Measurements from ENCODE around the gene ZNF624. TPM values are rescaled to one million over a fixed set of nuclear protein-coding genes. Genes with fewer than 3 reads are reported as not detected.

Gene ZNF624
- total RNA-seq, 1 experiment from 2014 or later: 1.9 TPM

GRCh38 chr17:16649585-16649984, 4.1 kb downstream of the ZNF624 start:
- DNase-seq: no peak
- Histone ChIP-seq H3K27me3 (ENCODE audit: control insufficient read depth, insufficient read depth, low read length) (no peaks in the 10 kb centered on the region), H3K36me3 (replicated peaks; ENCODE audit: control insufficient read depth, insufficient read depth, low read length) (no peaks in the 10 kb centered on the region), H3K4me3 (ENCODE audit: insufficient read depth, low read depth, low read length) (no peak overlapping the region)

GRCh38 chr17:16639438-16639837, 14.2 kb downstream of the ZNF624 start:
- no peaks in the 10 kb centered on the region for H3K36me3 ChIP-seq (replicated peaks; ENCODE audit: control insufficient read depth, insufficient read depth, low read length)
- no peak for DNase-seq
- H3K4me3 ChIP-seq (ENCODE audit: insufficient read depth, low read depth, low read length): no peak overlapping the region
- H3K27me3 ChIP-seq (ENCODE audit: control insufficient read depth, insufficient read depth, low read length): no peaks in the 10 kb centered on the region

- DNase-seq: no peak
- no peaks in the 10 kb centered on the region for H3K36me3 ChIP-seq (replicated peaks; ENCODE audit: control insufficient read depth, insufficient read depth, low read length)
- H3K4me3 ChIP-seq (ENCODE audit: insufficient read depth, low read depth, low read length): no peak overlapping the region
- H3K27me3 ChIP-seq (ENCODE audit: control insufficient read depth, insufficient read depth, low read length): no peaks in the 10 kb centered on the region
Measured at GRCh38 chr17:16623282-16623681, 30.4 kb downstream of the ZNF624 start.

- Histone ChIP-seq H3K27me3 (ENCODE audit: control insufficient read depth, insufficient read depth, low read length) (no peaks in the 10 kb centered on the region), H3K36me3 (replicated peaks; ENCODE audit: control insufficient read depth, insufficient read depth, low read length) (no peaks in the 10 kb centered on the region), H3K4me3 (ENCODE audit: insufficient read depth, low read depth, low read length) (no peak overlapping the region)
- no peak for DNase-seq
Measured at GRCh38 chr17:16622540-16623277, 30.9 kb downstream of the ZNF624 start.

GRCh38 chr17:16617481-16618060, 36.1 kb downstream of the ZNF624 start:
- no peak overlapping the region for H3K4me3 ChIP-seq (ENCODE audit: insufficient read depth, low read depth, low read length)
- H3K27me3 ChIP-seq (ENCODE audit: control insufficient read depth, insufficient read depth, low read length): no peaks in the 10 kb centered on the region
- no peak for DNase-seq
- no peaks in the 10 kb centered on the region for H3K36me3 ChIP-seq (replicated peaks; ENCODE audit: control insufficient read depth, insufficient read depth, low read length)

- no peak overlapping the region for H3K4me3 ChIP-seq (ENCODE audit: insufficient read depth, low read depth, low read length)
- DNase-seq: no peak
- no peaks in the 10 kb centered on the region for H3K36me3 ChIP-seq (replicated peaks; ENCODE audit: control insufficient read depth, insufficient read depth, low read length)
- no peaks in the 10 kb centered on the region for H3K27me3 ChIP-seq (ENCODE audit: control insufficient read depth, insufficient read depth, low read length)
Measured at GRCh38 chr17:16599537-16599936, 54.1 kb downstream of the ZNF624 start.

- no peak for DNase-seq
- Histone ChIP-seq H3K36me3 (replicated peaks; ENCODE audit: control insufficient read depth, insufficient read depth, low read length) (no peaks in the 10 kb centered on the region), H3K27me3 (ENCODE audit: control insufficient read depth, insufficient read depth, low read length) (peaks cover 6% of the 10 kb centered on the region), H3K4me3 (ENCODE audit: insufficient read depth, low read depth, low read length) (no peak overlapping the region)
Measured at GRCh38 chr17:16593356-16594102, 60.1 kb downstream of the ZNF624 start.

- DNase-seq: peak; percentile 97
- H3K4me3 ChIP-seq (ENCODE audit: insufficient read depth, low read depth, low read length): peak overlapping the region; percentile 70
Measured at GRCh38 chr17:16589097-16589969, 64.3 kb downstream of the ZNF624 start.

GRCh38 chr17:16585796-16586195, 67.9 kb downstream of the ZNF624 start:
- Histone ChIP-seq H3K27me3 (ENCODE audit: control insufficient read depth, insufficient read depth, low read length) (peaks cover 23% of the 10 kb centered on the region), H3K36me3 (replicated peaks; ENCODE audit: control insufficient read depth, insufficient read depth, low read length) (no peaks in the 10 kb centered on the region), H3K4me3 (ENCODE audit: insufficient read depth, low read depth, low read length) (no peak overlapping the region)
- no peak for DNase-seq

More at GRCh38 chr17:16589097-16589969, 64.3 kb downstream of the ZNF624 start:
- peaks cover 23% of the 10 kb centered on the region for H3K27me3 ChIP-seq (ENCODE audit: control insufficient read depth, insufficient read depth, low read length)
- H3K36me3 ChIP-seq (replicated peaks; ENCODE audit: control insufficient read depth, insufficient read depth, low read length): no peaks in the 10 kb centered on the region

GRCh38 chr17:16584273-16584995, 69.2 kb downstream of the ZNF624 start:
- DNase-seq: peak; percentile 97
- peaks cover 23% of the 10 kb centered on the region for H3K27me3 ChIP-seq (ENCODE audit: control insufficient read depth, insufficient read depth, low read length)
- peak overlapping the region; percentile 37 for H3K4me3 ChIP-seq (ENCODE audit: insufficient read depth, low read depth, low read length)
- no peaks in the 10 kb centered on the region for H3K36me3 ChIP-seq (replicated peaks; ENCODE audit: control insufficient read depth, insufficient read depth, low read length)

GRCh38 chr17:16583781-16584180, 69.9 kb downstream of the ZNF624 start:
- peak; percentile 52 for DNase-seq
- Histone ChIP-seq H3K27me3 (ENCODE audit: control insufficient read depth, insufficient read depth, low read length) (peaks cover 19% of the 10 kb centered on the region), H3K4me3 (ENCODE audit: insufficient read depth, low read depth, low read length) (no peak overlapping the region), H3K36me3 (replicated peaks; ENCODE audit: control insufficient read depth, insufficient read depth, low read length) (no peaks in the 10 kb centered on the region)

GRCh38 chr17:16573466-16573865, 80.2 kb downstream of the ZNF624 start:
- no peak for DNase-seq
- Histone ChIP-seq H3K4me3 (ENCODE audit: insufficient read depth, low read depth, low read length) (no peak overlapping the region), H3K36me3 (replicated peaks; ENCODE audit: control insufficient read depth, insufficient read depth, low read length) (no peaks in the 10 kb centered on the region), H3K27me3 (ENCODE audit: control insufficient read depth, insufficient read depth, low read length) (peaks cover 9% of the 10 kb centered on the region)

Measured in H7 (cell line).